Panc1 (cell line): Measurements from ENCODE around the gene RNF125. TPM values are rescaled to one million over a fixed set of nuclear protein-coding genes. Genes with fewer than 3 reads are reported as not detected.

Experiments
- ATAC-seq: fragments of 200-7000 bp; cut with Tn5 transposase; 2 replicates; pipeline ENCODE4 v1.9.1; 2020; ENCODE audit warnings: mild to moderate bottlenecking, moderate library complexity
- BruUV-seq: library from RNA; stranded (reverse); fragments of 400-500 nt; replicated peaks from 2 replicates; lab custom pipeline; 2021; lab: Mats Ljungman, UMichigan
- CTCF ChIA-PET: fragments of 300-600 bp; sonication (Branson Sonifier 250); formaldehyde crosslinking; loops from one replicate; lab custom pipeline; 2022; ENCODE audit warnings: antibody characterized with exemption; lab: Charles Lee
- POLR2A ChIA-PET: fragments of 300-600 bp; sonication (Branson Sonifier 250); formaldehyde crosslinking; loops from one replicate; lab custom pipeline; 2022; ENCODE audit warnings: antibody characterized with exemption; lab: Charles Lee
- DNase-seq: peaks from one replicate; pipeline ENCODE4 v3.0.0-alpha.2; 2010; ENCODE audit warnings: low read depth, low spot score
- H3K27ac ChIP-seq: 2 replicates; pipeline ENCODE4 v1.5.1; 2011; ENCODE audit warnings: mild to moderate bottlenecking, low read length, inconsistent platforms
- H3K27me3 ChIP-seq: fragments of 200-500 bp; sonication (Bioruptor generic); 2 replicates; pipeline ENCODE4 v1.6.0; 2014; ENCODE audit warnings: low read length, inconsistent platforms; ENCODE audit not compliant: control insufficient read depth, insufficient read depth
- H3K36me3 ChIP-seq: fragments of 200-500 bp; sonication (Bioruptor generic); 2 replicates; pipeline ENCODE4 v1.5.1; 2014; ENCODE audit warnings: inconsistent platforms, mild to moderate bottlenecking, low read length, moderate library complexity; ENCODE audit not compliant: control insufficient read depth, insufficient read depth
- H3K4me1 ChIP-seq: 2 replicates; pipeline ENCODE4 v1.5.1; 2011; ENCODE audit warnings: inconsistent platforms, mild to moderate bottlenecking, low read length, moderate library complexity; ENCODE audit not compliant: control insufficient read depth, insufficient read depth
- H3K4me3 ChIP-seq, 2 experiments: 2 replicates each; pipeline ENCODE4 v1.5.1; 2011 to 2012; ENCODE audit warnings: low read depth in 2 of 2, low read length in 2 of 2, mild to moderate bottlenecking in 2 of 2, inconsistent platforms in 1 of 2, moderate library complexity in 1 of 2
- H3K9me3 ChIP-seq: fragments of 200-500 bp; sonication (Bioruptor generic); 2 replicates; pipeline ENCODE4 v1.5.1; 2014; ENCODE audit warnings: low read depth, mild to moderate bottlenecking, inconsistent platforms, low read length, moderate library complexity; ENCODE audit not compliant: control insufficient read depth, insufficient read depth
- POLR2AphosphoS5 ChIP-seq: IDR thresholded peaks from 2 replicates; pipeline ENCODE4 v1.6.1; 2012; ENCODE audit warnings: mild to moderate bottlenecking, low read depth, low read length, moderate library complexity
- SIN3A ChIP-seq: IDR thresholded peaks from 2 replicates; pipeline ENCODE4 v1.6.1; 2012; ENCODE audit warnings: low read depth, mild to moderate bottlenecking, low read length, moderate library complexity, borderline replicate concordance; ENCODE audit not compliant: insufficient read depth
- TCF7L2 ChIP-seq: IDR thresholded peaks from 2 replicates; pipeline ENCODE4 v1.6.1; 2011; ENCODE audit warnings: mild to moderate bottlenecking, low read depth, low read length, inconsistent platforms
- in situ Hi-C: cut with HindIII; loops from 2 replicates; pipeline ENCODE4 v1.10.0; 2016; ENCODE audit warnings: low sequenced_read_pairs, low pct_unique_long_range_greater_than_20kb
- intact Hi-C: fragments of 100-400 bp; cut with micrococcal nuclease; formaldehyde crosslinking; loops from one replicate; pipeline ENCODE4 v1.10.0; 2022; ENCODE audit not compliant: unreplicated experiment
- total RNA-seq: library from RNA; stranded (reverse); gene quantifications from one replicate; pipeline ENCODE4 v1.2.1, GENCODE V29; 2021; ENCODE audit not compliant: unreplicated experiment
- TF ChIP-seq, protein P1 (sequence below), 2 experiments: IDR thresholded peaks; 2 replicates each; pipeline ENCODE4 v1.6.1; 2011 to 2012; ENCODE audit warnings: low read depth in 2 of 2, control low read depth in 1 of 2, low read length in 1 of 2, mild to moderate bottlenecking in 1 of 2, moderate library complexity in 1 of 2; ENCODE audit not compliant: insufficient read depth in 1 of 2
- TF ChIP-seq, protein P2 (sequence below): fragments of 450-650 bp; IDR thresholded peaks from 2 replicates; pipeline ENCODE4 v1.5.1; 2017; ENCODE audit warnings: mild to moderate bottlenecking

The RNF125 gene
- total RNA-seq, 1 experiment from 2014 or later = 0.57 TPM

DNA sequence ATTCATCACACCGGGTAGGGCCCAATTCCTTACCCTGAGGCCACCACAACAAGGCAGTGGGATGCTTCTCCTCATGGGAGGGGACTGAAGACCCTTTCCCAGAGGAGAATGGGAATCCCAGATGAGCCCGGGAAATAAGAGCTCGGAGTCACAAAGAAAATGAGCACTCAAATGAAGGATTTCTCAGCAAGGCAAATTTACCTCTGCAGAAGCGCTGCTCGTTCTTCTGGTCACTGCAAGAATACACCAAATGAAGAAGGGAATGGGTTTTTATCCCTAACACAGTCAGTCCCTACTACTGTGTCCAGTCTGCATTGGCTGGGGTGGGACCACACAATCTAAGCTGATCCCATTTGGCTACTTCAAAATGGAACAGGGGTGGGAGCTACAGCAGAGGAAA lies 40.0 kb upstream of the RNF125 start:
- intact Hi-C loops = no loop called here
- CTCF ChIA-PET = no interaction called here

DNA sequence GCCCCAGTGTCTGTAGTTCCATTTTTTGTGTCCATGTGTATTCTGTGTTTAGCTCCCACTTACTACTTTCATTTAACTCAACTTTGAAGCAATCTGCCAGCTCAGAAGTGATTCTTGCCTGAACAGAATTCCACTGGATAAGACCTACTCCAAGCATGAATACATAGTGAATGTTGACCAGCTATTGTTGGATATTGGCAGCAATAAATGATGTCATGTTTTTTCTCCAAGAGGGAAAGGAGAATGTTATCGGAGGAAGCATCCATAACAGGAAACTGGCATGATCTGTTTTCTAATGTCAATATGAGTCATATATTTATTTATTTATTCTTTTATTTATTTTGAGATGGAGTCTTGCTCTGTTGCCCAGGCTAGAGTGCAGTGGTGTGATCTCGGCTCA lies 38.9 kb upstream of the RNF125 start:
- Histone ChIP-seq H3K4me3 (no peak overlapping the region), H3K36me3 (no peaks in the 10 kb centered on the region), H3K9me3 (no peaks in the 10 kb centered on the region; the same call in 1 of the 2 replicates), H3K27me3 (no peaks in the 10 kb centered on the region), H3K4me1 (no peaks in the 10 kb centered on the region), H3K27ac (no peak overlapping the region)
- DNase-seq (no peak), ATAC-seq (no peak)
- ChIA-PET POLR2A (no interaction called here), CTCF (no interaction called here)
- no TSS peak for BruUV-seq
- intact Hi-C loops = no loop called here
- in situ Hi-C loops = no loop called here
- TF ChIP-seq, protein P1, sequence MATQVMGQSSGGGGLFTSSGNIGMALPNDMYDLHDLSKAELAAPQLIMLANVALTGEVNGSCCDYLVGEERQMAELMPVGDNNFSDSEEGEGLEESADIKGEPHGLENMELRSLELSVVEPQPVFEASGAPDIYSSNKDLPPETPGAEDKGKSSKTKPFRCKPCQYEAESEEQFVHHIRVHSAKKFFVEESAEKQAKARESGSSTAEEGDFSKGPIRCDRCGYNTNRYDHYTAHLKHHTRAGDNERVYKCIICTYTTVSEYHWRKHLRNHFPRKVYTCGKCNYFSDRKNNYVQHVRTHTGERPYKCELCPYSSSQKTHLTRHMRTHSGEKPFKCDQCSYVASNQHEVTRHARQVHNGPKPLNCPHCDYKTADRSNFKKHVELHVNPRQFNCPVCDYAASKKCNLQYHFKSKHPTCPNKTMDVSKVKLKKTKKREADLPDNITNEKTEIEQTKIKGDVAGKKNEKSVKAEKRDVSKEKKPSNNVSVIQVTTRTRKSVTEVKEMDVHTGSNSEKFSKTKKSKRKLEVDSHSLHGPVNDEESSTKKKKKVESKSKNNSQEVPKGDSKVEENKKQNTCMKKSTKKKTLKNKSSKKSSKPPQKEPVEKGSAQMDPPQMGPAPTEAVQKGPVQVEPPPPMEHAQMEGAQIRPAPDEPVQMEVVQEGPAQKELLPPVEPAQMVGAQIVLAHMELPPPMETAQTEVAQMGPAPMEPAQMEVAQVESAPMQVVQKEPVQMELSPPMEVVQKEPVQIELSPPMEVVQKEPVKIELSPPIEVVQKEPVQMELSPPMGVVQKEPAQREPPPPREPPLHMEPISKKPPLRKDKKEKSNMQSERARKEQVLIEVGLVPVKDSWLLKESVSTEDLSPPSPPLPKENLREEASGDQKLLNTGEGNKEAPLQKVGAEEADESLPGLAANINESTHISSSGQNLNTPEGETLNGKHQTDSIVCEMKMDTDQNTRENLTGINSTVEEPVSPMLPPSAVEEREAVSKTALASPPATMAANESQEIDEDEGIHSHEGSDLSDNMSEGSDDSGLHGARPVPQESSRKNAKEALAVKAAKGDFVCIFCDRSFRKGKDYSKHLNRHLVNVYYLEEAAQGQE (IDR thresholded peaks at IDR 0.05; ENCODE audit: insufficient read depth in 1 of 2, low read depth in 2 of 2, low read length in 1 of 2) = no peak
- TF ChIP-seq TCF7L2 (no peak), SIN3A (no peak), POLR2AphosphoS5 (no peak)
- TF ChIP-seq, protein P2, sequence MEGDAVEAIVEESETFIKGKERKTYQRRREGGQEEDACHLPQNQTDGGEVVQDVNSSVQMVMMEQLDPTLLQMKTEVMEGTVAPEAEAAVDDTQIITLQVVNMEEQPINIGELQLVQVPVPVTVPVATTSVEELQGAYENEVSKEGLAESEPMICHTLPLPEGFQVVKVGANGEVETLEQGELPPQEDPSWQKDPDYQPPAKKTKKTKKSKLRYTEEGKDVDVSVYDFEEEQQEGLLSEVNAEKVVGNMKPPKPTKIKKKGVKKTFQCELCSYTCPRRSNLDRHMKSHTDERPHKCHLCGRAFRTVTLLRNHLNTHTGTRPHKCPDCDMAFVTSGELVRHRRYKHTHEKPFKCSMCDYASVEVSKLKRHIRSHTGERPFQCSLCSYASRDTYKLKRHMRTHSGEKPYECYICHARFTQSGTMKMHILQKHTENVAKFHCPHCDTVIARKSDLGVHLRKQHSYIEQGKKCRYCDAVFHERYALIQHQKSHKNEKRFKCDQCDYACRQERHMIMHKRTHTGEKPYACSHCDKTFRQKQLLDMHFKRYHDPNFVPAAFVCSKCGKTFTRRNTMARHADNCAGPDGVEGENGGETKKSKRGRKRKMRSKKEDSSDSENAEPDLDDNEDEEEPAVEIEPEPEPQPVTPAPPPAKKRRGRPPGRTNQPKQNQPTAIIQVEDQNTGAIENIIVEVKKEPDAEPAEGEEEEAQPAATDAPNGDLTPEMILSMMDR = no peak

More for the DNA sequence above, 40.0 kb upstream of the RNF125 start:
- Histone ChIP-seq H3K36me3 (no peaks in the 10 kb centered on the region), H3K27me3 (no peaks in the 10 kb centered on the region), H3K4me1 (no peaks in the 10 kb centered on the region), H3K27ac (no peak overlapping the region), H3K4me3 (no peak overlapping the region), H3K9me3 (no peaks in the 10 kb centered on the region; the same call in 1 of the 2 replicates)
- TF ChIP-seq, protein P2 = no peak
- no peak for TF ChIP-seq POLR2AphosphoS5
- TF ChIP-seq, protein P1 (IDR thresholded peaks at IDR 0.05; ENCODE audit: insufficient read depth in 1 of 2, low read depth in 2 of 2, low read length in 1 of 2) = no peak
- TF ChIP-seq SIN3A = no peak
- no peak for TF ChIP-seq TCF7L2
- no TSS peak for BruUV-seq
- in situ Hi-C loops = no loop called here
- POLR2A ChIA-PET = interaction anchor here (0.6 kb wide), 1 partner anchor 41 kb away, joined by 3 read pairs; no protein-coding TSS in a partner anchor
- no peak for DNase-seq
- no peak for ATAC-seq
